Activated CD4-positive, alpha-beta T cell treated with anti-CD3 and anti-CD28 coated beads, Interleukin-2, Interleukin-4, amounts not matched to agents 100 ng/mL and 50 ng/mL, durations not matched to agents 16 hours and 8 hours (primary cell): ENCODE data around the gene BBS2.

Source experiments
- DNase-seq: peaks from one replicate; pipeline ENCODE4 v3.0.0-alpha.2; 2020; ENCODE audit warnings: low spot score

The BBS2 gene

GRCh38 chr16:56519459-56520250, at the start of gene BBS2:
BBS2 (minus strand) TSS chr16:56520024; CDS start chr16:56519862, 162 bp downstream.
- DNase-seq: peak; percentile 89

- no peak for DNase-seq
Observed at GRCh38 chr16:56564793-56565477, 45.1 kb upstream of the BBS2 start, which contains the start of gene MT4. MT4 (plus strand) TSS chr16:56565073; CDS start chr16:56565129, 56 bp downstream.

GRCh38 chr16:56561126-56561525, 41.3 kb upstream of the BBS2 start:
- no peak for DNase-seq

GRCh38 chr16:56560447-56560846, 40.6 kb upstream of the BBS2 start:
- DNase-seq: no peak

GRCh38 chr16:56559109-56559508, 39.3 kb upstream of the BBS2 start:
- DNase-seq: no peak

GRCh38 chr16:56558024-56558747, 38.4 kb upstream of the BBS2 start:
- DNase-seq: no peak

GRCh38 chr16:56554441-56554840, 34.6 kb upstream of the BBS2 start:
- DNase-seq: no peak

GRCh38 chr16:56551796-56552738, 32.2 kb upstream of the BBS2 start:
- no peak for DNase-seq

- no peak for DNase-seq
Observed at GRCh38 chr16:56549744-56550385, 30.0 kb upstream of the BBS2 start.

GRCh38 chr16:56549161-56549560, 29.3 kb upstream of the BBS2 start:
- no peak for DNase-seq

- DNase-seq: no peak
Observed at GRCh38 chr16:56547949-56548567, 28.2 kb upstream of the BBS2 start.

GRCh38 chr16:56547120-56547948, 27.5 kb upstream of the BBS2 start:
- no peak for DNase-seq

- DNase-seq: no peak
Observed at GRCh38 chr16:56542039-56542438, 22.2 kb upstream of the BBS2 start.

GRCh38 chr16:56539656-56540055, 19.8 kb upstream of the BBS2 start:
- no peak for DNase-seq

GRCh38 chr16:56538331-56538730, 18.5 kb upstream of the BBS2 start:
- no peak for DNase-seq

GRCh38 chr16:56534847-56535383, 15.1 kb upstream of the BBS2 start:
- DNase-seq: no peak

- no peak for DNase-seq
Observed at GRCh38 chr16:56532714-56533113, 12.9 kb upstream of the BBS2 start.

- no peak for DNase-seq
Observed at GRCh38 chr16:56530872-56531271, 11.0 kb upstream of the BBS2 start.

GRCh38 chr16:56525236-56525635, 5.4 kb upstream of the BBS2 start:
- no peak for DNase-seq

- DNase-seq: no peak
Observed at GRCh38 chr16:56520251-56520577, 390 bp upstream of the BBS2 start.
